IPS-18c (cell line): ENCODE data around the gene CRK.
"Not testable (repeated sequence)": the region's sequence is repeated elsewhere in the genome, so short reads cannot be mapped to it uniquely, and the experiment has no call there.

Experiments used
- H3K4me3 ChIP-seq: 2 replicates; pipeline ENCODE4 v1.7.0; 2013; ENCODE audit warnings: low read depth, mild to moderate bottlenecking, low read length, moderate library complexity; ENCODE audit not compliant: insufficient read depth
- H3K9me3 ChIP-seq: one replicate; pipeline ENCODE4 v1.6.1; 2013; ENCODE audit warnings: mild to moderate bottlenecking, low read length, moderate library complexity; ENCODE audit not compliant: control insufficient read depth, insufficient read depth

CRK gene

DNA sequence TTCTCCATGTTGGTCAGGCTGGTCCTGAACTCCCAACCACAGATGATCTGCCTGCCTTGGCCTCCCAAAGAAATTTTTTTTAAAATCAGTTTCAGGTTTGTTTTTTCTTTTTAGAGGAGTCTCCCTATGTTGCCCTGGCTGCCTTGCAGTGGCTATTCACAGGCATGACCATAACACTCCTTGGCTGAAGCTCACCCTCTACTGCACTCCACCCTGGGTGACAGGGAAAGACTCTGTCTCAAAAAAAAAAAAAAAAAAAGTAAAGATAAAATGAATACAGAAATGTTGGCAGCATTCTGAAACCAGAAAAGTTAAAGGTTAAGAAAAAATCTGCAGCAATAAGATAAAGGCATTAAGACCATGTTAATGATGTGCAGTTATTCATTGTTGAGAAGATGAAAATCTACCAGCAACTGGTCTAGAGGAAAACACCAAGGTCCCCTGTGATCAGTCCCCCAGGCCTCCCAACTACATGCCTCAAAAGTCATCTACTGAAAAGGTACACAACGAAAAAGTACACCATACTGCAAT lies 71.1 kb downstream of the CRK start:
- H3K4me3 ChIP-seq, result no peak overlapping the region

DNA sequence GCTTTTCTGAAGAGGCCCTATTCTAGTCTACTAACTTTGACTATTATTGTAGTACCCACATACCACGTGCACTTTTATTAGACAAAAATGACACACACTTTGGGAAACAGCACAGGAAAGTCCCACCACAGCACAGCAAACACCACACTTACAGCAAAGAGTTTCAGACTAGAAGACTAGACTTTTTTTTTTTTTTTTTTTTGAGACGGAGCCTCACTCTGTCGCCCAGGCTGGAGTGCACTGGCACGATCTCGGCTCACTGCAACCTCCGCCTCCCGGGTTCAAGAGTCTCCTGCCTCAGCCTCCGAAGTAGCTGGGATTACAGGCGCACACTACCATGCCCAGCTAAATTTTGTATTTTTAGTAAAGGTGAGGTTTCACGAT lies 76.1 kb downstream of the CRK start:
- no peak overlapping the region for H3K4me3 ChIP-seq
- H3K9me3 ChIP-seq, result no peaks in the 10 kb centered on the region

More for the DNA sequence above, 71.1 kb downstream of the CRK start:
- no peaks in the 10 kb centered on the region for H3K9me3 ChIP-seq

DNA sequence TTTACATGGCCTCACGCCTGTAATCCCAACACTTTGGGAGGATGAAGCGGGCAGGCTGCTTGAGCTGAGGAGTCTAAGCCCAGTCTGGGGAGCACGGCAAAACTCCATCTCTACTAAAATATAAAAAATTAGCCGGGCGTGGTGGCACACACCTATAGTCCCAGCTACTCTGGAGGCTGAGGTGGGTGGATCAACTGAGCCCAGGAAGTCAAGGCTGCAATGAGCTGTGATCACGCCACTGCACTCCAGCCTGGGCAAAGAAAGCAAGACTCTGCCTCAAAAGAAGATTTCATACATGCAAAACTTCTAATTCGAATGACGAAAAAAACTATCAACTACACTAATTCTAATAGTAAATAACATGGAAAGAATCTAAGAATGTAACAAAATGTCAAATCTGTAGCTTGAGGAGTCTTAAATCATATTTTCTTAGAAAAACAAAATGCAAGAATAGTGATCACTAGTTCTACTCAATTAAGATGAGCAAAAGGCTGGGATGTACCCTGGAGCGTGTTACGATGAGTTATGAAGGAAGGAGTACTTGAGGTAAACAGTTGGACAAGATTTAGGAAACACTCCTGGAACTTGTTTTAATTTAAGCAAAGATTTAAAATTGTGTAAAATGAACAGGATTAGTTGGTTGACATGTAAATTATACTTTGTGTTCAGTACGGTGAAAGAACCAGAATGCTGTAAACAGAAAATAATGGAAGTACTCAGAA lies 76.7 kb downstream of the CRK start:
- H3K9me3 ChIP-seq, result no peaks in the 10 kb centered on the region

DNA sequence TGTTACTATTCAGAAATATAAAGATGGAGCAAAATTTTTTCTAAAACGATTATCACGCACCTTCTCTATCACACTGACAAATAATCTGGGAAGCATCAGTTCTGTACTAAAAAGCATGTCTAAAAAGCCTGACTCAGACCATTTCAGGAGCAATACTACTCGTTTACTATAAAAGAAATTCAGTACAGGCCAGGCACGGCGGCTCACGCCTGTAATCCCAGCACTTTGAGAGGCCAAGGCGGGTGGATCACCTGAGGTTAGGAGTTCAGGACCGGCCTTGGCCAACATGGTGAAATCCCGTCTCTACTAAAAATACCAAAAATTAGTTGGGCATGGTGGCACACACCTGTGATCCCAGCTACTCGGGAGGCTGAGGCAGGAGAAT lies 77.6 kb downstream of the CRK start:
- H3K4me3 ChIP-seq, H3K9me3 ChIP-seq: not testable (repeated sequence)

More for the DNA sequence above, 76.7 kb downstream of the CRK start:
- H3K4me3 ChIP-seq, result no peak overlapping the region

DNA sequence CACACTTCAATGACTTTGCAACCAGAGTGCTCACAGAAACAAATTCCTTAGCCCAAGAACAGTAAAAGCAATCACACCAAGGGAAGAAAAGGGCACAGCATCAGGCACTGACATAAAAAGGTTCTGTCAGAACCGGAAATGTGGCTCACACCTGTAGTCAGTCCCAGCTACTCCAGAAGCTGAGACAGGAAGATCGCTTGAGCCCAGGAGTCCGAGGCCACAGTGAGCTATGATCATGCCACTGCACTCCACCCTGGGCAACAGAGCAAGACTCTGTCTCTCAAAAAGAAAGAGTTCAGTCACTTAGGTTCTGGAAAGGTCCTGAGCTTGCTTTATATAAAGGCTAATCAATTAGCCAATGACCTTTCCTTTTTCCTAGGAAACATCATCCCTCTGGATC lies 78.7 kb downstream of the CRK start:
- H3K4me3 ChIP-seq, result no peak overlapping the region
- H3K9me3 ChIP-seq, result no peaks in the 10 kb centered on the region

DNA sequence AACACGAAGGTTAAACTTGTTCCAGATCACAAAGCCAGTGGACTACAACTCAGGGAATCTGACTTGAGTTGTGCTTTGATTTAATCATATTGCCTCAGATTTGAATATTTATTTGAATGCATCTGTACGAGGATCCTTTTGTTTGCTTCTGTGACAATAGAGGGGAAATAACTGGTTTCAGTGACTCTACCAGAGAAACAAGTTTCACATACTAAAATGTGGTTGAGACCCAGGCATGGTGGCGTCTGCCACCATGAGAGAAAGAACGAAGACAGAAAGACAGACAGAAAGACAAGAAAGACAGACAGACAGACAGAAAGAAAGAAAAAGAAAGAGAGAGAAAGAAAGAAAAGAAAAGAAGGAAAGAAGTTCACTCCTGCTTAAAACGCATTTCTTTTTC lies 80.0 kb downstream of the CRK start:
- H3K9me3 ChIP-seq, result no peaks in the 10 kb centered on the region
- H3K4me3 ChIP-seq, result no peak overlapping the region

DNA sequence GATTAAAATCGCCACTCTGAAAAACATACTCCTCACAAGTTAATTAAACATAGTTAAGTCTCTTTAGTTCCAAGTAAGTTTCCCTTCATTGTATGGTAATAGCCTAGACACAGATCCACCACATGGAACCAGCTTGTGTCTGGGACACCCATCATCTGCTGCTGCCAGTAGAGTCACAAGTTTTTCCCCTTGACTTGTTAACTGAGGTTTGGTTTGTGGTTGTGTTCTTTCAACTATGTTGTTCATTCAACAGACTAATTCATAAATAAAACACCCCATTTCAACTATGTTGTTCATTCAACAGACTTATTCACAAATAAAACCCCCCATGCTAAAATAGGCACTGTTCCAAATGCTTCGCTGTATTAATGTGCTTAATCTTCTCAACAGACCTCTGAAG lies 80.4 kb downstream of the CRK start:
- no peak overlapping the region for H3K4me3 ChIP-seq
- H3K9me3 ChIP-seq, result no peaks in the 10 kb centered on the region

DNA sequence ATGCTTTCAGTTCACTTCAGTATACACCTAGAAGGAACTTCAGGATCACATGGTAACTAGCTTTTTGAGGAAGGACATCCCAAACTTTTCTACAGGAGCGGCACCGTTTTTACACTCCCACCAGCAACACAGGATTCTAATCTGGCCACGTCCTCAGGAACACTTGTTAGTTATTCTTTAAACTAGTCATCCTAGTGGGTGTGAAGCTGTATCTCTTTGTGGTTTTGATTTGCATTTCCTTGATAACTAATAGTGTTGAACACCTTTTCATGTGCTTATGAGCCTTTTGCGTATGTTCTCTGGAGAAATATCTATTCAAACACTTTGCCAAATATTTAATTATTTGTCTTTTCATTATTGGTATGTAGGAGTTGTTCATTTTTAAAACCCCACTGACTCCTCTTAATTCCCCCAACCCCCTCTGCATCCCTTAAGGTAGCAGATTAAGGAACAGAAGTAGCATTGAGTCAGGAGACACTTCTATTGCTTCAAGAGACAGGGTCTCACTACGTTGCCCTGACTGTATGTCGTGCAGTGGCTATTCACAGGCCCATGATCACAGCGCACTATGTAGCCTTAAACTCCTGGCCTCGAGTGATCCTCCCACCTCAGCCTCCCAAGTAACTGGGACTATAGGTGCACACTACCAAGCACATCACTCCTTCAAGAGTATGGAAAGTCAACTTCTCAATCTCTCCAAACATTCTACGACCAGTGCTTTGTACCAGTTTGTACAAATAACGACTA lies 81.4 kb downstream of the CRK start:
- Histone ChIP-seq H3K9me3 (no peaks in the 10 kb centered on the region), H3K4me3 (no peak overlapping the region)

DNA sequence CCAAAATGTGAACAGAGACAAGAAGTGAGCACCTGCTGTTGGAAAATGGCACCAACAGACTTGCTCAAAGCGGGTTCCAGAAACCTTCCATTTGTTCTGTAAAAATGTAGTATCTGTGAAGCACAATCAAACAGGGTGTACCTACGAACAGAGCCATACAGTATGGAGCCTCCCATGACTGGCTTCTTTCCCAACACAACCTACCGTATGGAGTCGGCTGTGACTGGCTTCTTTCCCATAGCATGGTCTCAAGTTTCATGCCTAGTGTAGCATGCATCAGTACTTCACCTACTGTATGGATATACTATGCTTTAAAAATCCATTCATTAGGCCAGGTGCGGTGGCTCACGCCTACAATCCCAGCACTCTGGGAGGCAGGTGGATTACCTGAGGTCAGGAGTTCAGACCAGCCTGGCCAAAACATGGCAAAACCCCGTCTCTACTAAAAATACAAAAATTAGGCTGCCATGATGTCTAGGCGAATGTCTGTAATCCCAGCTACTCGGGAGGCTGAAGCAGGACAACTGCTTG lies 82.3 kb downstream of the CRK start:
- H3K4me3 ChIP-seq, result no peak overlapping the region

DNA sequence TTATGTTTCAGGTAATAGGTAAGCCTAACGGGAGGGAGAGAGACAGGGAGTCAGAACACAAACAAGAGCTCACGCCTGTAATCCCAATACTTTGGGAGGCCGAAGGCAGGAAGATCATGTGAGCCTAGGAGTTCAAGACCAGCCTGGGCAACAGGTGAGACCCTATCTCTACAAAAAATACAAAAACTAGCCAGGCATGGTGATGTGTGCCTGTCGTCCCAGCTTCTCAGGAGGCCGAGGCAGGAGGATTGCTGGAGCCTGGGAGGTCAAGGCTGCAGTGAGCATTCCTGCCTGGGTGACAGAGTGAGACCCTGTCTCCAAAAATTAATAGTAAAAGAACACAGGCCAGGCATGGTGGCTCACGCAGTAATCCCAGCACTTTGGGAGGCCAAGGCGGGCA lies 83.4 kb downstream of the CRK start:
- H3K9me3 ChIP-seq, result no peaks in the 10 kb centered on the region
- H3K4me3 ChIP-seq, result no peak overlapping the region

More for the DNA sequence above, 82.3 kb downstream of the CRK start:
- H3K9me3 ChIP-seq, result no peaks in the 10 kb centered on the region

DNA sequence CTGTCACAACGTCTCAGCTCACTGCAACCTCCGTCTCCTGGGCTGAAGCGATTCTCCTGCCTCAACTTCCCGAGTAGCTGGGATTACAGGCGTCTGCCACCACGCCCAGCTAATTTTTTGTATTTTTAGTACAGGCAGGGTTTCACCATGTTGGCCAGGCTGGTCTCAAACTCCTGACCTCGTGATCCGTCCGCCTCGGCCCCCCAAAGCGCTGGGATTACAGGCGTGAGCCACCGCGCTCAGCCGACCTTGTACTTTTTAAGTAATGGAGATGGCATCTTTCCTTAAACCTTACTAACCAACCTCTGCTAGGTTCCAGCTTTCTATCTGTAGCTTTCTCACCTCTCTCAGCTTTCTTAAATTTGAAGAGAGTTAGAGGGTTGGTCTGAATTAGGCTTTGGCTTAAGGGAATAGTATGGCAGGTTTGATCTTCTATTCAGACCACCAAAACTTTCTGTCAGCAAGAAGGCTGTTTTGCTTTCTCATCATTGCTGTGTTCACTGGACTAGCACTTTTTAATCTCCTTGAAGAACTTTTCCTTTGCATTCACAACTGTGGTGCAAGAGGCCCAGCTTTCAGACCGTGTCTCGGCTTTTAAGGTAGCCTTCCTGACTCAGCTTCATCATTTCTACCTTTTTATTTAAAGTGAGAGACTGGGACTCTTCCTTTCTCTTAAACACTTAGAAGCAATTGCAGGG lies 84.0 kb downstream of the CRK start:
- no peak overlapping the region for H3K4me3 ChIP-seq

More for the DNA sequence above, 84.0 kb downstream of the CRK start:
- H3K9me3 ChIP-seq, result no peaks in the 10 kb centered on the region
